CD4-positive, alpha-beta memory T cell (primary cell): ENCODE measurements around the gene HS1BP3. TPM values are rescaled to one million over a fixed set of nuclear protein-coding genes. Genes with fewer than 3 reads are reported as not detected.

Experiments
- CTCF ChIA-PET: fragments of 350-600 bp; sonication (Branson Sonifier 250); formaldehyde crosslinking; loops from one replicate; lab custom pipeline; 2021; ENCODE audit warnings: inconsistent platforms; ENCODE audit not compliant: partially characterized antibody; lab: Charles Lee
- POLR2A ChIA-PET: fragments of 350-600 bp; sonication (Branson Sonifier 250); formaldehyde crosslinking; loops from one replicate; lab custom pipeline; 2021; ENCODE audit not compliant: partially characterized antibody; lab: Charles Lee
- DNase-seq, 5 donors: peaks; one replicate each; pipeline versions ENCODE4 v3.0.0 to v3.0.0-alpha.2; 2020 to 2022; ENCODE audit warnings: mixed read lengths in 1 of 5
- H3K27ac ChIP-seq: one replicate; pipeline ENCODE4 v1.7.0; 2013; ENCODE audit warnings: low read depth, low read length
- H3K27me3 ChIP-seq: 2 replicates; pipeline ENCODE4 v1.7.0; 2013; ENCODE audit warnings: mild to moderate bottlenecking, low read length, moderate library complexity; ENCODE audit not compliant: insufficient read depth
- H3K36me3 ChIP-seq: 2 replicates; pipeline ENCODE4 v1.7.0; 2013; ENCODE audit warnings: mild to moderate bottlenecking, low read length, moderate library complexity; ENCODE audit not compliant: insufficient read depth
- H3K4me1 ChIP-seq: 2 replicates; pipeline ENCODE4 v1.7.0; 2013; ENCODE audit warnings: mild to moderate bottlenecking, low read length, moderate library complexity; ENCODE audit not compliant: insufficient read depth
- H3K4me3 ChIP-seq, 2 donors: one replicate each; pipeline ENCODE4 v1.7.0; 2013; ENCODE audit warnings: low read length in 2 of 2, mild to moderate bottlenecking in 1 of 2
- H3K9me3 ChIP-seq, 2 donors: one replicate each; pipeline ENCODE4 v1.7.0; 2013; ENCODE audit warnings: low read length in 2 of 2, control low read depth in 1 of 2; ENCODE audit not compliant: control insufficient read depth in 1 of 2
- H3K27ac Mint-ChIP-seq, 7 donors: one replicate each; pipeline ENCODE4 v1.8.0; 2020 to 2021; ENCODE audit warnings: mixed read lengths in 7 of 7, mild to moderate bottlenecking in 6 of 7, inconsistent platforms in 3 of 7, moderate library complexity in 3 of 7
- H3K27me3 Mint-ChIP-seq, 2 donors: one replicate each; pipeline ENCODE4 v1.8.0; 2020 to 2021; ENCODE audit warnings: mixed read lengths in 2 of 2
- H3K36me3 Mint-ChIP-seq, 2 donors: one replicate each; pipeline ENCODE4 v1.8.0; 2020 to 2021; ENCODE audit warnings: mixed read lengths in 2 of 2, inconsistent platforms in 1 of 2, mild to moderate bottlenecking in 1 of 2
- H3K4me1 Mint-ChIP-seq, 4 donors: one replicate each; pipeline ENCODE4 v1.8.0; 2020 to 2021; ENCODE audit warnings: mixed read lengths in 4 of 4, mild to moderate bottlenecking in 1 of 4
- H3K4me3 Mint-ChIP-seq, 8 donors: one replicate each; pipeline ENCODE4 v1.8.0; 2020 to 2021; ENCODE audit warnings: mixed read lengths in 8 of 8, mild to moderate bottlenecking in 7 of 8, moderate library complexity in 6 of 8, inconsistent platforms in 3 of 8
- H3K9me3 Mint-ChIP-seq, 8 donors: one replicate each; pipeline ENCODE4 v1.8.0; 2020 to 2021; ENCODE audit warnings: mixed read lengths in 8 of 8, mild to moderate bottlenecking in 5 of 8, inconsistent platforms in 3 of 8, moderate library complexity in 1 of 8
- intact Hi-C: fragments of 100-400 bp; cut with micrococcal nuclease; formaldehyde crosslinking; loops from one replicate; pipeline ENCODE4 v1.15.1; 2023
- polyA plus RNA-seq, 2 donors: library from polyadenylated mRNA; unstranded; fragments of 300-500 nt; fragmentation: Illumina TruSeq; gene quantifications; one replicate each; pipeline ENCODE4 v1.2.3, GENCODE V29; 2021
- total RNA-seq, 2 experiments: library from RNA; stranded (reverse); gene quantifications; one replicate each; pipeline ENCODE4 v1.2.3, GENCODE V29; 2021

HS1BP3 gene
- total and polyA plus RNA-seq, 4 experiments from 2014 or later: 16.7 to 20.1 (median 18.8) TPM

- ChIA-PET CTCF (no interaction called here), POLR2A (no interaction called here)
- Mint-ChIP-seq H3K9me3 (no peaks in the 10 kb centered on the region), H3K27me3 (peaks cover 0 to 4% of the 10 kb centered on the region in 2 donors), H3K4me3 (no peak overlapping the region), H3K27ac (peak overlapping the region in 1 of 7 donors; percentile 81), H3K36me3 (no peaks in the 10 kb centered on the region), H3K4me1 (no peaks in the 10 kb centered on the region)
- Histone ChIP-seq H3K4me1 (no peaks in the 10 kb centered on the region), H3K27ac (no peak overlapping the region), H3K4me3 (no peak overlapping the region), H3K36me3 (no peaks in the 10 kb centered on the region), H3K27me3 (peaks cover 2% of the 10 kb centered on the region), H3K9me3 (no peaks in the 10 kb centered on the region)
- intact Hi-C loops: no loop called here
- DNase-seq: no peak
Measured at GRCh38 chr2:20567926-20568179, 83.0 kb downstream of the HS1BP3 start.

Other genes starting within 250 kb of the HS1BP3 start
- gene RHOB, start 204.0 kb downstream of the HS1BP3 start, total RNA-seq: 1 to 10 TPM; 7.9 to 8.9 TPM
- gene RHOB, start 204.0 kb downstream of the HS1BP3 start, polyA plus RNA-seq: under 1 TPM; 0.68 to 0.94 TPM
- gene GDF7, start 16.0 kb upstream of the HS1BP3 start, total RNA-seq: under 1 TPM; 0.19 to 0.26 TPM
- gene GDF7, start 16.0 kb upstream of the HS1BP3 start, polyA plus RNA-seq: under 1 TPM; 0.04 to 0.22 TPM
- gene LDAH, start 172.0 kb upstream of the HS1BP3 start, total RNA-seq: 10 to 100 TPM; 22.7 to 23.9 TPM
- 10 to 100 TPM; 12.3 to 14.9 TPM for gene LDAH, start 172.0 kb upstream of the HS1BP3 start, polyA plus RNA-seq